Hepatocyte (in vitro differentiated cells): ENCODE results near the gene MMUT. TPM values are rescaled to one million over a fixed set of nuclear protein-coding genes. Genes with fewer than 3 reads are reported as not detected.
"Not testable (repeated sequence)": the region's sequence is repeated elsewhere in the genome, so short reads cannot be mapped to it uniquely, and the experiment has no call there.

Experiments
- DNase-seq: peaks from one replicate; pipeline ENCODE4 v3.0.0-alpha.2; 2016; ENCODE audit warnings: low spot score
- H2AFZ ChIP-seq: fragments of 200-600 bp; sonication (generic); 2 replicates; pipeline ENCODE4 v1.6.0; 2016; ENCODE audit warnings: antibody characterized with exemption, mild to moderate bottlenecking
- H3K27ac ChIP-seq: fragments of 200-600 bp; sonication (generic); 2 replicates; pipeline ENCODE4 v1.5.1; 2016; ENCODE audit warnings: mild to moderate bottlenecking
- H3K27me3 ChIP-seq: fragments of 200-600 bp; sonication (generic); 2 replicates; pipeline ENCODE4 v1.6.1; 2016
- H3K36me3 ChIP-seq: fragments of 200-600 bp; sonication (generic); replicated peaks from 2 replicates; pipeline ENCODE4 v1.5.1; 2016; ENCODE audit warnings: low read depth; ENCODE audit not compliant: insufficient read depth
- H3K4me1 ChIP-seq: fragments of 200-600 bp; sonication (generic); 2 replicates; pipeline ENCODE4 v1.5.1; 2016; ENCODE audit warnings: mild to moderate bottlenecking, moderate library complexity; ENCODE audit not compliant: insufficient read depth
- H3K4me2 ChIP-seq: fragments of 200-600 bp; sonication (generic); 2 replicates; pipeline ENCODE4 v1.6.0; 2016
- H3K4me3 ChIP-seq: fragments of 200-600 bp; sonication (generic); 2 replicates; pipeline ENCODE4 v1.5.1; 2016; ENCODE audit warnings: mild to moderate bottlenecking
- H3K79me2 ChIP-seq: fragments of 200-600 bp; sonication (generic); 2 replicates; pipeline ENCODE4 v1.6.0; 2017; ENCODE audit warnings: mild to moderate bottlenecking
- H3K9me2 ChIP-seq: fragments of 200-600 bp; sonication (generic); replicated peaks from 2 replicates; pipeline ENCODE4 v1.6.0; 2017; ENCODE audit warnings: mild to moderate bottlenecking; ENCODE audit not compliant: insufficient read depth
- H3K9me3 ChIP-seq: fragments of 200-600 bp; sonication (generic); 2 replicates; pipeline ENCODE4 v1.5.1; 2016; ENCODE audit warnings: low read depth, mild to moderate bottlenecking
- H4K20me1 ChIP-seq: fragments of 200-600 bp; sonication (generic); 2 replicates; pipeline ENCODE4 v1.6.0; 2016; ENCODE audit warnings: mild to moderate bottlenecking; ENCODE audit not compliant: insufficient read depth, poor library complexity, severe bottlenecking
- CTCF ChIP-seq: fragments of 200-600 bp; sonication (generic); IDR thresholded peaks from 2 replicates; pipeline ENCODE4 v1.5.1; 2016; ENCODE audit warnings: antibody characterized with exemption, mild to moderate bottlenecking; ENCODE audit not compliant: poor library complexity
- EZH2 ChIP-seq: fragments of 200-600 bp; sonication (generic); IDR thresholded peaks from 2 replicates; pipeline ENCODE4 v1.6.1; 2016; ENCODE audit warnings: antibody characterized with exemption, mild to moderate bottlenecking, borderline replicate concordance
- EZH2phosphoT487 ChIP-seq: fragments of 200-600 bp; sonication (generic); IDR thresholded peaks from one replicate; pipeline ENCODE4 v1.6.1; 2018; ENCODE audit warnings: antibody characterized with exemption, mild to moderate bottlenecking, low read depth, moderate library complexity; ENCODE audit not compliant: unreplicated experiment, severe bottlenecking
- WGBS: methylation state at CpG from one replicate; pipeline ENCODE4 v1.1.6; 2016; ENCODE audit warnings: low lambda C conversion rate; ENCODE audit errors: missing lambda C conversion rate; 5-methylcytosine and 5-hydroxymethylcytosine counted together
- polyA plus RNA-seq: library from polyadenylated mRNA; unstranded; fragments of >200 nt; fragmentation: Nextera tagmentation; extraction: Ambion mirVana; gene quantifications from 2 replicates; pipeline ENCODE4 v1.2.1, GENCODE V29; 2016
- total RNA-seq: library from RNA; depleted of rRNA; stranded (reverse); fragments of >200 nt; gene quantifications from 2 replicates; pipeline ENCODE4 v1.2.3, GENCODE V29; 2014

MMUT gene
- total and polyA plus RNA-seq, 2 experiments from 2014 or later: 27.9 to 35.3 TPM

- H3K27ac ChIP-seq: no peak overlapping the region
- no peaks in the 10 kb centered on the region for H3K27me3 ChIP-seq
- H3K9me2 ChIP-seq: no peaks in the 10 kb centered on the region
- TF ChIP-seq EZH2phosphoT487 (no peak), CTCF (no peak), EZH2 (no peak)
- H3K9me3 ChIP-seq: no peaks in the 10 kb centered on the region
- no peaks in the 10 kb centered on the region for H3K36me3 ChIP-seq
- no peak overlapping the region for H2AFZ ChIP-seq
- no peaks in the 10 kb centered on the region for H4K20me1 ChIP-seq
- no peaks in the 10 kb centered on the region for H3K4me1 ChIP-seq
- 95% methylated on average over 4 of the region's 4 CpGs for WGBS
- H3K4me3 ChIP-seq: no peak overlapping the region
- H3K4me2 ChIP-seq: no peak overlapping the region
- H3K79me2 ChIP-seq: no peaks in the 10 kb centered on the region
- DNase-seq: no peak
Observed at GRCh38 chr6:49490633-49491032, 27.6 kb upstream of the MMUT start.

- H3K27me3 ChIP-seq, H4K20me1 ChIP-seq, H3K79me2 ChIP-seq, H3K4me3 ChIP-seq, H3K27ac ChIP-seq, H3K9me3 ChIP-seq, H2AFZ ChIP-seq, DNase-seq, H3K9me2 ChIP-seq, H3K36me3 ChIP-seq, H3K4me1 ChIP-seq, H3K4me2 ChIP-seq: not testable (repeated sequence)
- WGBS: 97% methylated on average over 7 of the region's 14 CpGs
Observed at GRCh38 chr6:49483380-49483779, 20.3 kb upstream of the MMUT start.

- not testable (repeated sequence) for H3K27ac ChIP-seq, DNase-seq, H3K4me1 ChIP-seq, H3K79me2 ChIP-seq, H3K27me3 ChIP-seq, H4K20me1 ChIP-seq, H3K9me2 ChIP-seq, H3K36me3 ChIP-seq, H3K9me3 ChIP-seq, H3K4me2 ChIP-seq, H3K4me3 ChIP-seq, H2AFZ ChIP-seq
- 98% methylated on average over 21 of the region's 22 CpGs for WGBS
Observed at GRCh38 chr6:49481846-49482245, 18.8 kb upstream of the MMUT start.

GRCh38 chr6:49479308-49479970 lies 16.4 kb upstream of the MMUT start:
- Histone ChIP-seq H2AFZ (no peak overlapping the region), H3K27ac (peak overlapping the region; percentile 15), H3K9me3 (no peaks in the 10 kb centered on the region), H3K4me2 (no peak overlapping the region), H3K27me3 (no peaks in the 10 kb centered on the region), H3K36me3 (peaks cover 5% of the 10 kb centered on the region), H3K9me2 (no peaks in the 10 kb centered on the region), H3K79me2 (no peaks in the 10 kb centered on the region), H4K20me1 (no peaks in the 10 kb centered on the region), H3K4me1 (no peaks in the 10 kb centered on the region), H3K4me3 (no peak overlapping the region)
- no peak for TF ChIP-seq EZH2
- no peak for TF ChIP-seq EZH2phosphoT487
- TF ChIP-seq CTCF: no peak
- WGBS: 80% methylated on average over 3 of the region's 3 CpGs
- peak; percentile 32 for DNase-seq

GRCh38 chr6:49476564-49476963 lies 13.5 kb upstream of the MMUT start:
- H2AFZ ChIP-seq, H3K27me3 ChIP-seq, H3K9me3 ChIP-seq, H3K9me2 ChIP-seq, H3K4me2 ChIP-seq, H3K4me3 ChIP-seq, H3K27ac ChIP-seq, H4K20me1 ChIP-seq, DNase-seq, H3K79me2 ChIP-seq, H3K36me3 ChIP-seq, H3K4me1 ChIP-seq: not testable (repeated sequence)
- 98% methylated on average over 2 of the region's 2 CpGs for WGBS
